Upper lobe of right lung (tissue), 1 donor: Measurements from ENCODE around the gene HIPK2. TPM values are rescaled to one million over a fixed set of nuclear protein-coding genes. Genes with fewer than 3 reads are reported as not detected.

Experiments used
- ATAC-seq: fragments of 200-7000 bp; cut with Tn5 transposase; one replicate; pipeline ENCODE4 v1.9.1; 2020; ENCODE audit warnings: mild to moderate bottlenecking, moderate library complexity
- DNase-seq: peaks from one replicate; pipeline ENCODE4 v3.0.0-alpha.2; 2020
- H3K27ac ChIP-seq: fragments of 200-600 bp; one replicate; pipeline ENCODE4 v1.8.0; 2022
- H3K27me3 ChIP-seq: fragments of 200-600 bp; one replicate; pipeline ENCODE4 v1.8.0; 2022; ENCODE audit warnings: mild to moderate bottlenecking
- H3K36me3 ChIP-seq: fragments of 200-600 bp; one replicate; pipeline ENCODE4 v1.8.0; 2022
- H3K4me1 ChIP-seq: fragments of 200-600 bp; one replicate; pipeline ENCODE4 v1.8.0; 2022
- H3K4me3 ChIP-seq: fragments of 200-600 bp; one replicate; pipeline ENCODE4 v1.8.0; 2022; ENCODE audit warnings: mild to moderate bottlenecking
- H3K9me3 ChIP-seq: fragments of 200-600 bp; one replicate; pipeline ENCODE4 v1.8.0; 2022
- intact Hi-C: fragments of 100-400 bp; cut with DNase I; formaldehyde crosslinking; loops from one replicate; pipeline ENCODE4 v1.11.0; 2022
- total RNA-seq: library from RNA; stranded (reverse); fragmentation: NEBNext Ultra II Directional; extraction: Animal tissue kit (Norgen Biotek cat#: 25700); gene quantifications from one replicate; pipeline ENCODE4 v1.2.1, GENCODE V29; 2021
- TF ChIP-seq, protein P1 (sequence below): fragments of 200-600 bp; IDR thresholded peaks from one replicate; pipeline ENCODE4 v1.8.0; 2022; ENCODE audit warnings: antibody characterized with exemption
- donor health status: DM: no; HTN: yes; CAD: no; lungs with severe emphysema.

Gene HIPK2
- total RNA-seq, 1 donor from 2014 or later: 64.3 TPM

DNA sequence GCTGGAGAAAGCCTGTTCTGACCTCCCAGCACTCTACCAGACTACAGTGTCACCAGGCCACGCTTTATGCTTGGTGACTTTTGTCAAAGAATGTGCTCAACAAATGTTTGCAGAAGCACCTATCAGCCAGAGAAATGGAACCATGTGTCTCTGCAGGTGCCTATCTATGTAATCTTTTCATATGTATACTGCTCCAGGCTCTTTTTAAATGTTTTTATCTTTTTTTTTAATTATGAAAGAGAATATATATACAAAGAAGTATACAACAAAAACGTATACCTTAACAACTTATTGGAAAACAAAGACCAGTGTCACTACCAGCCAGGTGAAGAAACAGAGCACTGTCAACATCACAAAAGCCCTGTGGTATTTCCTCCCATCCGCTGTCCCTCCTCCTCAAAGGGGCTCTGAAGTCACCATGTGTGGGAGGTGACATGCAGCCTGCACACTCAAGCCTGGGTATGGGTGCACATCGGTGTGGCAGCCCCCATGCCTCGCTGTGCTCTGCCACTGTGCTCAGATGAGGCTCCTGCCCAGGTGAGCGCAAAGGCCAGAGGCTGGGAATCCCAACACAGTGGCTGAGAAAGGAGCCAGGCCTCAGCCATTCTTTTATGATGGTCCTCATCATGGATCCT lies 133.7 kb downstream of the HIPK2 start:
- intact Hi-C loops: loop anchor here (10.0 kb wide), 1 partner anchor 131 kb away; the partner anchor contains the start of gene HIPK2
- TF ChIP-seq, protein P1, sequence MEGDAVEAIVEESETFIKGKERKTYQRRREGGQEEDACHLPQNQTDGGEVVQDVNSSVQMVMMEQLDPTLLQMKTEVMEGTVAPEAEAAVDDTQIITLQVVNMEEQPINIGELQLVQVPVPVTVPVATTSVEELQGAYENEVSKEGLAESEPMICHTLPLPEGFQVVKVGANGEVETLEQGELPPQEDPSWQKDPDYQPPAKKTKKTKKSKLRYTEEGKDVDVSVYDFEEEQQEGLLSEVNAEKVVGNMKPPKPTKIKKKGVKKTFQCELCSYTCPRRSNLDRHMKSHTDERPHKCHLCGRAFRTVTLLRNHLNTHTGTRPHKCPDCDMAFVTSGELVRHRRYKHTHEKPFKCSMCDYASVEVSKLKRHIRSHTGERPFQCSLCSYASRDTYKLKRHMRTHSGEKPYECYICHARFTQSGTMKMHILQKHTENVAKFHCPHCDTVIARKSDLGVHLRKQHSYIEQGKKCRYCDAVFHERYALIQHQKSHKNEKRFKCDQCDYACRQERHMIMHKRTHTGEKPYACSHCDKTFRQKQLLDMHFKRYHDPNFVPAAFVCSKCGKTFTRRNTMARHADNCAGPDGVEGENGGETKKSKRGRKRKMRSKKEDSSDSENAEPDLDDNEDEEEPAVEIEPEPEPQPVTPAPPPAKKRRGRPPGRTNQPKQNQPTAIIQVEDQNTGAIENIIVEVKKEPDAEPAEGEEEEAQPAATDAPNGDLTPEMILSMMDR: no peak
- Histone ChIP-seq H3K9me3 (no peaks in the 10 kb centered on the region), H3K36me3 (no peaks in the 10 kb centered on the region), H3K4me3 (no peak overlapping the region), H3K27me3 (no peaks in the 10 kb centered on the region), H3K4me1 (peaks cover 27% of the 10 kb centered on the region), H3K27ac (no peak overlapping the region)
- ATAC-seq: no peak
- no peak for DNase-seq

DNA sequence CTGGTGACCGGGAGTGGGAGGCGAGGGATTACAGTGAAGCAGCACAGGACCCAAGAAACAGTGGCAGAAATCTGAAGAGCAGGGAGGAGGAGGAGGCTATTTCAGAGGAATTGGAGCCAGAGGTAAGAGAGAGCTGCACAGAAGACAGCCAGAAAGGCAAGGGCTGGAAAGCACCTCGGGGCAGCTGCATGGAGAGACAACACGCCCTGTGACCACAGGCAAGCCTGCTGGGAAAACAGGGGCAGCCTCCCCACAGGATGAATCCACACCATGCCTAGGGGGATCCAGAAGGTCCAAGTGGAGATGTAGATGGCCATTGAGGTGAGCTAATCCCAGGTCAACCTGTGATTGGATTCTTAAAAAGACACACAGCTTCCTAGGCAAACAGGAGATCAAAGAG lies 135.5 kb downstream of the HIPK2 start:
- TF ChIP-seq, protein P1: no peak
- no peak for DNase-seq
- intact Hi-C loops: loop anchor here (10.0 kb wide), 1 partner anchor 133 kb away; the partner anchor contains the start of gene HIPK2
- ATAC-seq: no peak
- Histone ChIP-seq H3K4me3 (no peak overlapping the region), H3K9me3 (no peaks in the 10 kb centered on the region), H3K27me3 (no peaks in the 10 kb centered on the region), H3K4me1 (peaks cover 12% of the 10 kb centered on the region), H3K36me3 (no peaks in the 10 kb centered on the region), H3K27ac (no peak overlapping the region)

DNA sequence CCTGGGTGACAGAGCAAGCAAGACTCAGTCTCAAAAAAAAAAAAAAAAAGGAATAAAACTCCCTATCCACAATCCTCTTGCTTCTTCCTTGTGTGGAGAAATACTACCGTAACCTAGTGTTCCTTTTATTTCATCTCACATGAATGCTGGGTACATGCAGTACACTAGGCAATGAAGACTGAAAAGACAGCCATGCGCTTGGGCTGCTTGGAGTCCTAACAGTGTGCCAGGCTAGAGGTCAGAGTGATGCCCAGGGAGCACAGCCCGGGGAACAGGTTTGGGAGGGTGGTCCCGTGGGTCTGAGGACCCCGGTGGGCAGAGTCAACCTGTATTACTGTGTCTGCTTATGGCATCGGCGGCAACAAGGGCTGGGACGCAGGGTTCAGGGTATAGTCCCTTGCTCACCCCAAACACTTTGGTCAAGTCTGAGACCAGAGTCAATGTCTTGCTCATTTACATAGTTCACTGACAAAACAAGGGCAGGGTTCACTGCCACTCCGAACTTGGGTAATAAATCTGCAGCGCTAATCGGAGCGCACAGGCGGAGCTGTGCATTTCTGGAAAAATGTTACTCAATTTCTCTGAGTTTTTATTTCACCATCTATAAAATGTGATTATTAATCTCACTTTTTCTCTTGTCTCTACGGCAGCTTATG lies 136.3 kb downstream of the HIPK2 start:
- H3K36me3 ChIP-seq: no peaks in the 10 kb centered on the region
- H3K27ac ChIP-seq: peak overlapping the region; percentile 11
- ATAC-seq (peak; percentile 59), DNase-seq (no peak)
- peaks cover 4% of the 10 kb centered on the region for H3K4me1 ChIP-seq
- intact Hi-C loops: loop anchor here (10.0 kb wide), 1 partner anchor 133 kb away; the partner anchor contains the start of gene HIPK2
- no peak overlapping the region for H3K4me3 ChIP-seq
- TF ChIP-seq, protein P1: no peak
- H3K27me3 ChIP-seq: no peaks in the 10 kb centered on the region
- no peaks in the 10 kb centered on the region for H3K9me3 ChIP-seq

DNA sequence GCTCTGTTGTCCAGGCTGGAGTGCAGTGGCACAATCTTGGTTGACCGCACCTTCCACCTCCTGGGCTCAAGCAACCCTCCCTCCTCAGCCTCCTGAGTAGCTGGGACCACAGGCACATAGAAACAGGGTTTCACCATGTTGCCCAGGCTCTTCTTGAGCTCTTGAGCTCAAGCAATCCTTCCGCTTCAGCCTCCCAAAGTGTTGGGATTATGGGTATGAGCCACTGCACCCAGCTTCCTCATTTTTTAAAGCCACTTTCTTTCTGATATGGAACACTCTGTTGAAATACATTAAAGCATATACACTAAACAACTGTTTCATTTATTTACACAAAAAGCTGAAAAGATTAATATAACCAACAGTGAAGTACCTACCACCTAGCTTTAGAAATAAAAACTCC lies 137.1 kb downstream of the HIPK2 start:
- Histone ChIP-seq H3K27me3 (no peaks in the 10 kb centered on the region), H3K27ac (peak overlapping the region; percentile 11), H3K36me3 (no peaks in the 10 kb centered on the region), H3K4me1 (no peaks in the 10 kb centered on the region), H3K9me3 (no peaks in the 10 kb centered on the region), H3K4me3 (no peak overlapping the region)
- no peak for DNase-seq
- peak; percentile 59 for ATAC-seq
- TF ChIP-seq, protein P1: no peak
- intact Hi-C loops: loop anchor here (10.0 kb wide), 1 partner anchor 134 kb away; the partner anchor contains the start of gene HIPK2

DNA sequence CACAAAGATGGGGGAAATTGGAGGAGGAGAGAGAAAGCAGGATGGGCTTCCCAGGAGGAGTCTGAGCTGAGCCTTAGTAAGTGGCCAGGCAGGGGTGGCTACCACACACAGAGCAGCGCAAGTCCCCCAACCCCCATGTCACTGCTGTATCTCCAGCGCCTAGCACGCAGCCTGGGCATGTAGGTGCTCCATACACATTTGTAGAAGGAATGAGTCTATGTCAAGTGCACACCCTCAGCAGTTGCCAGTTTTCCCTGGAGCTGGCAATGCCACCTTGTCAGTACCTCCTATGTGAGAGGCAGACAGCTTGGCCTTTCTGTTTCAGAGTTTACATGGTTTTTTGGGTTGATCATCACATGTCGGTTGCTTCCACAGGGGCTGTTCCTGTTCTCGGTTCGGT lies 138.2 kb downstream of the HIPK2 start:
- Histone ChIP-seq H3K4me3 (no peak overlapping the region), H3K27ac (no peak overlapping the region), H3K4me1 (no peaks in the 10 kb centered on the region), H3K27me3 (no peaks in the 10 kb centered on the region), H3K9me3 (no peaks in the 10 kb centered on the region), H3K36me3 (no peaks in the 10 kb centered on the region)
- TF ChIP-seq, protein P1: no peak
- DNase-seq (no peak), ATAC-seq (no peak)
- intact Hi-C loops: no loop called here
